Activated CD8-positive, alpha-beta T cell treated with anti-CD3 and anti-CD28 coated beads for 36 hours (primary cell): ENCODE measurements around the gene RNLS. TPM values are rescaled to one million over a fixed set of nuclear protein-coding genes. Genes with fewer than 3 reads are reported as not detected.

Source experiments
- ATAC-seq: fragments of 200-7000 bp; cut with Tn5 transposase; one replicate; pipeline ENCODE4 v1.10.0; 2021; ENCODE audit warnings: mild to moderate bottlenecking, moderate library complexity
- CTCF ChIA-PET: fragments of 350-600 bp; sonication (Branson Sonifier 250); formaldehyde crosslinking; loops from one replicate; lab custom pipeline; 2021; ENCODE audit warnings: antibody characterized with exemption; lab: Charles Lee
- POLR2A ChIA-PET: fragments of 350-600 bp; sonication (Branson Sonifier 250); formaldehyde crosslinking; loops from one replicate; lab custom pipeline; 2021; ENCODE audit warnings: antibody characterized with exemption; lab: Charles Lee
- DNase-seq: peaks from one replicate; pipeline ENCODE4 v3.0.0-alpha.2; 2020
- H3K27ac Mint-ChIP-seq: one replicate; pipeline ENCODE4 v1.8.0; 2021; ENCODE audit warnings: mild to moderate bottlenecking, mixed read lengths
- H3K27me3 Mint-ChIP-seq: one replicate; pipeline ENCODE4 v1.8.0; 2021; ENCODE audit warnings: mixed read lengths
- H3K36me3 Mint-ChIP-seq: one replicate; pipeline ENCODE4 v1.8.0; 2021; ENCODE audit warnings: low read depth, mixed read lengths
- H3K4me1 Mint-ChIP-seq: one replicate; pipeline ENCODE4 v1.8.0; 2021; ENCODE audit warnings: low read depth, mixed read lengths
- H3K4me3 Mint-ChIP-seq: one replicate; pipeline ENCODE4 v1.8.0; 2021; ENCODE audit warnings: mild to moderate bottlenecking, moderate library complexity, mixed read lengths
- H3K9me3 Mint-ChIP-seq: one replicate; pipeline ENCODE4 v1.8.0; 2021; ENCODE audit warnings: mixed read lengths
- CTCF ChIP-seq: fragments of 200-600 bp; IDR thresholded peaks from one replicate; pipeline ENCODE4 v1.8.0; 2022; ENCODE audit warnings: antibody characterized with exemption, mild to moderate bottlenecking
- intact Hi-C: fragments of 100-400 bp; cut with micrococcal nuclease; formaldehyde crosslinking; loops from one replicate; pipeline ENCODE4 v1.10.0; 2022
- total RNA-seq, 2 experiments: library from RNA; stranded (reverse); gene quantifications; one replicate each; pipeline ENCODE4 v1.2.3, GENCODE V29; 2021

Gene RNLS
- total RNA-seq, 2 experiments from 2014 or later, result 4.5 TPM

- no peak overlapping the region for H3K27ac Mint-ChIP-seq
- POLR2A ChIA-PET, result interaction anchor here (0.5 kb wide), 1 partner anchor 1634 kb away, joined by 3 read pairs; no protein-coding TSS in a partner anchor
- H3K9me3 Mint-ChIP-seq, result no peaks in the 10 kb centered on the region
- ATAC-seq, result no peak
- no peak for TF ChIP-seq CTCF
- H3K36me3 Mint-ChIP-seq, result no peaks in the 10 kb centered on the region
- DNase-seq, result no peak
- CTCF ChIA-PET, result interaction anchor here (1.5 kb wide), 1 partner anchor 402 kb away, joined by 4 read pairs; no protein-coding TSS in a partner anchor
- no peaks in the 10 kb centered on the region for H3K27me3 Mint-ChIP-seq
- H3K4me3 Mint-ChIP-seq, result no peak overlapping the region
- H3K4me1 Mint-ChIP-seq, result peaks cover 8% of the 10 kb centered on the region
- intact Hi-C loops, result no loop called here
Observed at GRCh38 chr10:88253128-88253527, 330.0 kb downstream of the RNLS start.

GRCh38 chr10:88249450-88249849 is 333.7 kb downstream of the RNLS start:
- ChIA-PET CTCF (no interaction called here), POLR2A (no interaction called here)
- TF ChIP-seq CTCF, result no peak
- no peak for ATAC-seq
- no peak overlapping the region for H3K4me3 Mint-ChIP-seq
- no peak overlapping the region for H3K27ac Mint-ChIP-seq
- no peaks in the 10 kb centered on the region for H3K36me3 Mint-ChIP-seq
- H3K27me3 Mint-ChIP-seq, result no peaks in the 10 kb centered on the region
- no peaks in the 10 kb centered on the region for H3K9me3 Mint-ChIP-seq
- H3K4me1 Mint-ChIP-seq, result peaks cover 15% of the 10 kb centered on the region
- DNase-seq, result no peak
- intact Hi-C loops, result no loop called here

GRCh38 chr10:88246675-88247074 is 336.4 kb downstream of the RNLS start:
- H3K4me3 Mint-ChIP-seq, result no peak overlapping the region
- no peak for TF ChIP-seq CTCF
- H3K4me1 Mint-ChIP-seq, result peaks cover 10% of the 10 kb centered on the region
- H3K27me3 Mint-ChIP-seq, result no peaks in the 10 kb centered on the region
- no peak for ATAC-seq
- intact Hi-C loops, result no loop called here
- no peak overlapping the region for H3K27ac Mint-ChIP-seq
- DNase-seq, result no peak
- CTCF ChIA-PET, result no interaction called here
- H3K9me3 Mint-ChIP-seq, result no peaks in the 10 kb centered on the region
- POLR2A ChIA-PET, result no interaction called here
- H3K36me3 Mint-ChIP-seq, result no peaks in the 10 kb centered on the region

GRCh38 chr10:88245974-88246511 is 337.1 kb downstream of the RNLS start:
- no peak overlapping the region for H3K4me3 Mint-ChIP-seq
- DNase-seq, result no peak
- H3K9me3 Mint-ChIP-seq, result no peaks in the 10 kb centered on the region
- no peak for TF ChIP-seq CTCF
- H3K4me1 Mint-ChIP-seq, result peaks cover 10% of the 10 kb centered on the region
- no peaks in the 10 kb centered on the region for H3K27me3 Mint-ChIP-seq
- H3K27ac Mint-ChIP-seq, result no peak overlapping the region
- H3K36me3 Mint-ChIP-seq, result no peaks in the 10 kb centered on the region
- no peak for ATAC-seq
- intact Hi-C loops, result no loop called here
- CTCF ChIA-PET, result no interaction called here
- POLR2A ChIA-PET, result no interaction called here

GRCh38 chr10:88244781-88245625 is 338.1 kb downstream of the RNLS start:
- ATAC-seq (no peak), DNase-seq (no peak)
- Mint-ChIP-seq H3K27ac (no peak overlapping the region), H3K9me3 (no peaks in the 10 kb centered on the region), H3K4me3 (no peak overlapping the region), H3K27me3 (no peaks in the 10 kb centered on the region), H3K4me1 (peaks cover 10% of the 10 kb centered on the region), H3K36me3 (no peaks in the 10 kb centered on the region)
- TF ChIP-seq CTCF, result no peak
- CTCF ChIA-PET, result interaction anchor here (2.2 kb wide), 1 partner anchor 308 kb away, joined by 5 read pairs; no protein-coding TSS in a partner anchor
- intact Hi-C loops, result no loop called here
- POLR2A ChIA-PET, result no interaction called here
